Thymus (tissue), 14 donors: Measurements from ENCODE around the gene FNDC8. TPM values are rescaled to one million over a fixed set of nuclear protein-coding genes. Genes with fewer than 3 reads are reported as not detected.

Experiments used
- DNase-seq, 9 donors: peaks; one replicate each; pipeline ENCODE4 v3.0.0-alpha.2; 2013; ENCODE audit warnings: low spot score in 9 of 9, low read depth in 6 of 9, missing footprints in 1 of 9
- H3K27ac ChIP-seq, 2 donors: one replicate each; pipeline ENCODE4 v1.5.1; 2013; ENCODE audit warnings: control low read depth in 1 of 2, low read depth in 1 of 2, low read length in 1 of 2, mild to moderate bottlenecking in 1 of 2, moderate library complexity in 1 of 2
- H3K27me3 ChIP-seq, 2 donors: one replicate each; pipeline ENCODE4 v1.5.1; 2013; ENCODE audit warnings: low read length in 1 of 2; ENCODE audit not compliant: control insufficient read depth in 2 of 2, insufficient read depth in 1 of 2
- H3K36me3 ChIP-seq, 2 donors: one replicate each; pipeline ENCODE4 v1.5.1; 2013; ENCODE audit warnings: low read length in 1 of 2, mild to moderate bottlenecking in 1 of 2, moderate library complexity in 1 of 2; ENCODE audit not compliant: control insufficient read depth in 2 of 2, insufficient read depth in 2 of 2
- H3K4me1 ChIP-seq, 2 donors: one replicate each; pipeline ENCODE4 v1.5.1; 2013; ENCODE audit warnings: low read length in 2 of 2; ENCODE audit not compliant: control insufficient read depth in 2 of 2, insufficient read depth in 2 of 2
- H3K4me3 ChIP-seq, 2 donors: one replicate each; pipeline ENCODE4 v1.5.1; 2013; ENCODE audit warnings: low read length in 2 of 2, control low read depth in 1 of 2, mild to moderate bottlenecking in 1 of 2
- H3K9me3 ChIP-seq, 2 donors: one replicate each; pipeline ENCODE4 v1.5.1; 2013; ENCODE audit warnings: low read length in 1 of 2, mild to moderate bottlenecking in 1 of 2; ENCODE audit not compliant: control insufficient read depth in 2 of 2, insufficient read depth in 1 of 2
- WGBS: extraction: QIAGEN DNeasy Blood & Tissue Kit; methylation state at CpG from one replicate; pipeline ENCODE4 v1.1.7; 2013; 5-methylcytosine and 5-hydroxymethylcytosine counted together
- long read RNA-seq, 10 donors: transcript quantifications; one replicate each; lab custom pipeline, GENCODE V29; 2026
- polyA plus RNA-seq: library from polyadenylated mRNA; stranded (reverse); fragments of 200-250 nt; gene quantifications from one replicate; pipeline ENCODE4 v1.2.3, GENCODE V29; 2013
- total RNA-seq: library from RNA; stranded (reverse); fragments of 120-200 nt; gene quantifications from one replicate; pipeline ENCODE4 v1.2.4, GENCODE V29; 2013
- donor health status: healthy.

The FNDC8 gene
- not detected for total RNA-seq
- polyA plus RNA-seq = 0.02 TPM
- long read RNA-seq, donor 1 = 0 reads
- long read RNA-seq, donor 2 = 0 reads
- long read RNA-seq, donor 3 = 0 reads
- long read RNA-seq, donor 4 = 0 reads
- long read RNA-seq, donor 5 = 0 reads
- long read RNA-seq, donor 6 = 0 reads
- long read RNA-seq, donor 7 = 0 reads
- long read RNA-seq, donor 8 = 0 reads
- long read RNA-seq, donor 9 = 0 reads
- long read RNA-seq, donor 10 = 0 reads

DNA sequence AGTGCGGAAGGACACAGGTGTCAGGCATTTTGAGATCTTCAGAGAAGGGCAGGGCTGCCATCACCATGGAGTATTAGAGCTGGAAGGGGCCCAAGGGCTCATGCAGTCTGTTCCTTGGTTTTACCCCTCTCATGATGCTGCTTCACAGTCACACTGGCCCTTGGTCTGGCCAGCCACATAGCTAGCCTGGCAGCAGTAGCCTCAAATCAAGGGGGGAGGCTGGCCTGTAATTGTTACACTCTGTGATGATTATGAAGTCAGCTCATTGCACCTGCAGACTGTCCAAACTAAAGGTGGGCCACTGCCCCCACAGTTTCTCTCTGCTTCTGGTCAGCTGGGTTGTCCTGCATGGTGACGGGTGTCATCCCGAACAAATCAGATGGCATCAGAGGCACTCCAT, at the start of gene FNDC8:
FNDC8 (plus strand) TSS at position 301 of the 400 bp plus-strand sequence; CDS start at position 380, 79 bp downstream.
- WGBS = 96% methylated on average over 3 of the region's 3 CpGs
- Histone ChIP-seq H3K27me3 (no peaks in the 10 kb centered on the region), H3K9me3 (no peaks in the 10 kb centered on the region), H3K4me1 (peaks cover 14 to 16% of the 10 kb centered on the region in 2 donors), H3K27ac (no peak within 1 kb of the TSS), H3K36me3 (peaks cover 0 to 5% of the 10 kb centered on the region in 2 donors), H3K4me3 (no peak within 1 kb of the TSS)
- no peak for DNase-seq

DNA sequence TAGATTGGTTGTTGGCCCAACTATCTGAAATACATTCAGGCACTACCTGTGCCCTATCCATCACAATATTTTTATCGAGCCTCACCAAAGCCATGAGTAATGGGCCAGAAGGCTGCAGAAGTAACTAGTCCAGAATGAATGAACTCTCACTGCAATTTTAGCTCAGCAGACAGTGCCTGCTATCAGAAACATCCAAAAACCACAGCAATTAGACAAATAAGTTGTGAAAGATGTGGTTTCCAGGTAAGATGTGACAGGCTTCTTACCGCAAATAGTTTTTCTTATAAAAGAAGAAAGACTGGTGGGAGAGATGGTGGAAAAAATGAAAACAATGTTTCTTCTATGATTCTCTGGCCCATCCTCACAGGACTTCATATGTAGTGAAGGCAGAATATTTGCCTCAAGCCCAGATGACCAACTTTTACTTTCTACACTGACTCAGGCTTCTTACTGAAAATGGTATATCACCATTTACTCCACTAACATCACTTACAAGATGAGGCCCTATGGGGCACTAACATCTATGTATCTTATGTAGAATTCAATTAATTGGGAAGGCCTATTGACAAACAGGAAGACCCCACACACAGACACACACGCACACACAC, 48.1 kb upstream of the FNDC8 start:
- 75% methylated on average over 3 of the region's 3 CpGs for WGBS
- no peak for DNase-seq
- Histone ChIP-seq H3K27me3 (no peaks in the 10 kb centered on the region), H3K36me3 (peaks cover 3% of the 10 kb centered on the region in 2 donors), H3K9me3 (no peaks in the 10 kb centered on the region), H3K4me1 (peaks cover 0 to 6% of the 10 kb centered on the region in 2 donors), H3K4me3 (no peak overlapping the region), H3K27ac (no peak overlapping the region)

DNA sequence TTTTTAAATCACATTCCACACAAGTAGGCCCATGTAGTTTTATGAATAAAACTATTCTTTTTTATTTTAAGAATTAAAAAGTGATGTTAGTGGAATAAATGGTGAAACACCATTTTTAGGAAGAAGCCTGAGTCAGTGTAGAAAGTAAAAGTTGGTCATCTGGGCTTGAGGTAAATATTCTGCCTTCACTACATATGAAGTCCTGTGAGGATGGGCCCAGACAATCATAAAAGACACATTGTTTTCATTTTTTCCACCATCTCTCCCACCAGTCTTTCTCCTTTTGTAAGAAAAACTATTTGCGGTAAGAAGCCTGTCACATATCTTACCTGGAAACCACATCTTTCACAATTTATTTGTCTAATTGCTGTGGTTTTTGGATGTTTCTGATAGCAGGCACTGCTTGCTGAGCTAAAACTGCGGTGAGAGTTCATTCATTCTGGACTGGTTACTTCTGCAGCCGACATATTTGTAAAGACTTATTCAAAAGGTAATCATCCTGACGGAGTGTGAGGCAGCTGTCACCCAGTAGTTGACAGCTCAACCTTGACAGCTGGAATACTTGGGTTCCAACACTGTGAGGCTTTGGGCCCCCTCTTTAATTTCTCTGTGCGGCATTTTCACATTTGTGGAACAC, 47.3 kb upstream of the FNDC8 start:
- Histone ChIP-seq H3K36me3 (peaks cover 3% of the 10 kb centered on the region in 2 donors), H3K27ac (no peak overlapping the region), H3K4me3 (no peak overlapping the region), H3K9me3 (no peaks in the 10 kb centered on the region), H3K27me3 (no peaks in the 10 kb centered on the region), H3K4me1 (peaks cover 0 to 6% of the 10 kb centered on the region in 2 donors)
- DNase-seq = no peak
- 81% methylated on average over 5 of the region's 5 CpGs for WGBS

DNA sequence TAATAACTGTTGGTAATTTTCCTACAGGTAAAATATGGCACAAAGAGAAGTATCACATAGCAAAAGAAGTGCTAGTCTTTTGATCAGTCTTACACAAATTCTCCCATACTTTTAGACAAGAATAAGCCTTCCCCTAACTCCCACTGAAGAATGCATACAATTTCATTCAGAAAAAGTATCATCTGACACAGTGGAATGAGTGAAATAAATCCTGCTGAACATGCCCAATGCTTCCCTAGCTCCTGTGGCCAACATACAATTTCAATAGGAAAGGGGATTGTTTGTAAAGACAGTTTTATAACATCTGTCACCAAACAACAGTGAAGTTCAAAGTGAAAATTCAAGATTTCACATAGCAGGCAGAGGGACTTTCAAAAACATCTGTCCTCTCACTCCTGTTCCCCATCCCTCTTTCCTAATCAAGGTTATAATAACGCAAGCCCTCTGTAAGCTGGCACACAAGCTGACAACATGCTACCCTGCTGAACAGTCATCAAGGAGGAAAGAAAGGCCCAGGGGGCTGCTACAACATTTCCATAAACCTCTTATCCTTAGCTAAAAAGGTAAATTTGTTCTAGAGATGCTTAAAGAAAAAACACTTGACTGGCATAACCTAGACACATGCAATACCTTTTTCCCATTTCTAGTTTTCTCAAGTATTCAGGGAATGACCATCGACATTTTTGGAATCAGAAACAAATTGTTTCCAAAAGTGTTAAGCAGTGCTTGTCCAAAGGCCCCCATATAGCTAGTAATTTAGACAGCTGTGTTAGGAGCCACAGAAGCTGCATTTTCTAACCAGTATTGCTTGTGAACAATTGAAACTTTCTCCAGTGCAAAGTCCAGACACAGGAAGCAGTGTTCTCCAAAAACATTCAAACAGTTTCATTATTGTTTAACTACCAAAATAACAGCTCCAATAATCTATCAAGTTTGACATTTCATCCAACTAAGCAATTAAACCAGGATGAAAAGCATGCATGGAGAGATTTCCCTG, 46.4 kb upstream of the FNDC8 start:
- Histone ChIP-seq H3K4me3 (no peak overlapping the region), H3K36me3 (peaks cover 3% of the 10 kb centered on the region in 2 donors), H3K27ac (no peak overlapping the region), H3K9me3 (no peaks in the 10 kb centered on the region), H3K4me1 (peaks cover 0 to 6% of the 10 kb centered on the region in 2 donors), H3K27me3 (no peaks in the 10 kb centered on the region)
- 94% methylated on average over 2 of the region's 2 CpGs for WGBS
- DNase-seq = no peak

DNA sequence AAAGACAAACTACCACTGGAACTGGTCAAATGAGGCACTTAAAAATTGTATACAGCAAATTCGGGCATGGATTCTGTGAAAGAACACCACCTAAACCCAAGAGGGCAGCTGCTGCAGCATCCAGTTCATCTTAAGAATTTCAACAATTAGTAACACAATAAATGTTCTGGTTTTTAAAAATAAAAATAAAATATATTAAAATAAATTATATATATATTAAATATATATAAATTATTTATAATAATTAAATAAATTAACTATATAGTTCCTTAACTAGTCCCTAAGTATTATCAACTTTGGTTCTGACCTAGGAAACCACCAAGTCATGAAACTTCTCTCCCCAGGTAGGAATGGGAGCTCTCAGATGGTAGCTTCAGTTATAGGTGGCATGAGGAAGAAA, 44.5 kb upstream of the FNDC8 start:
- Histone ChIP-seq H3K4me3 (no peak overlapping the region), H3K36me3 (no peaks in the 10 kb centered on the region), H3K9me3 (no peaks in the 10 kb centered on the region), H3K4me1 (peaks cover 0 to 6% of the 10 kb centered on the region in 2 donors), H3K27ac (no peak overlapping the region), H3K27me3 (no peaks in the 10 kb centered on the region)
- WGBS = 98% methylated on average over 1 of the region's 1 CpG
- DNase-seq = no peak

DNA sequence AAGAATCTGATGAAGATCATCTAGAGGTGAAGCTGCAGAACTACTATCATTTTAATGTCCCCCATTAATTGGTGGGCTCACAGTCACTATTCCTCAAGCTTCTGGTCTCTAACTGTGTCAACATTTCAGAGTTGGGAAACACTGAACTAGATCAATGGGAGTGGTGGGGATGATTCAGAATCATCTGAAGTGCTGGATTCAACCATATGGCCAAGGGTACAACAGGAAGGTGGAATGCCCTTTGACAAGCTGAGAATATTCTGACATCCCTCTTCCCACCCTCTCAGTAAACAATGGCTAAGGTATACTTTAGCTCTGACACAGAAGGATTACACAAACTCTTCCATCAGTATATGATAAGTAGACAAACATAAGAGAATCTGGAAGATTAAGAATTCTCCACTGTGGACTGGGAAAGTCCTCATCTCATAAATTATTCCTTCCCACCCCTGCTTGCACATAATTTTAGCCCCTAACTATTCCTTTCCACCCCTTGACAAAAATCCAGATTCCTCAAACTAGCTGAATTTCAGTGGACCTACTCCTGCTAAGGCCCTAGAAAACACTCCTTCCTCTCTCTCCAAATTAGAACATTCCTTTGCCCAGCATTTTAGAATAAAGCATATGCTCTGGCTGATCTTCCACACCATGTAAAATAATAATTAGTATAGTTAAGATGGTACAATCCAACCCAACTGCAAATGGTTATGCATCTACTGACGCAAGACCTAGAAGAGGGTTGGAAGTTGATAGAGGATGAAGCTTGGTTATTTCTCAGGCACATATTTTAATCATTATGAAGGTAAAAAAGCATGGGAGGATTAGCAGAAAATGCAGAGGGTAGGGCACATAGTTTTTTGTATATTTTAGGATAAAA, 41.6 kb upstream of the FNDC8 start:
- H3K27ac ChIP-seq = no peak overlapping the region
- no peaks in the 10 kb centered on the region for H3K9me3 ChIP-seq
- H3K4me1 ChIP-seq = peaks cover 0 to 3% of the 10 kb centered on the region in 2 donors
- H3K4me3 ChIP-seq = no peak overlapping the region
- H3K27me3 ChIP-seq = no peaks in the 10 kb centered on the region
- DNase-seq = no peak
- no peaks in the 10 kb centered on the region for H3K36me3 ChIP-seq
- WGBS = 99% methylated on average over 1 of the region's 1 CpG

DNA sequence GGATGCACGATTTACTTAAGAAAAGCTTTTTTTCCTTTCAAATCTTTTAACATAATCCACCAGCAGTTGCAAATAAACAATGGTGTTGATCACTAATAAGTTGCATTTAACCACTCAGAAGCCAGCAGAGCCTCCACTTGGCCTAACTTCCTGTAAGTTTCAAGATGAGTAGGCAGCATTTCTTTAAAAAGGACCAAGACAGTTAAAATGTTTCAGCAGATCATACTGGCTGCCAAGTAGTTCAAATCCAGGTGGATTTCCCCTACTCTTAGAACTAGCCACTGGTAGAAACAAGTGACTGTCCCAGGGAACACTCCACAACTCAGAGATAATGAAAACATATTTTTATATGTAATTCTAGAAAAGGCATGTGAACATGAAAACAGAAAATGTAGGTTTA, 40.9 kb upstream of the FNDC8 start:
- Histone ChIP-seq H3K4me3 (no peak overlapping the region), H3K27ac (no peak overlapping the region), H3K9me3 (no peaks in the 10 kb centered on the region), H3K27me3 (no peaks in the 10 kb centered on the region), H3K4me1 (peaks cover 0 to 3% of the 10 kb centered on the region in 2 donors), H3K36me3 (no peaks in the 10 kb centered on the region)
- no peak for DNase-seq
- 76% methylated on average over 1 of the region's 1 CpG for WGBS

DNA sequence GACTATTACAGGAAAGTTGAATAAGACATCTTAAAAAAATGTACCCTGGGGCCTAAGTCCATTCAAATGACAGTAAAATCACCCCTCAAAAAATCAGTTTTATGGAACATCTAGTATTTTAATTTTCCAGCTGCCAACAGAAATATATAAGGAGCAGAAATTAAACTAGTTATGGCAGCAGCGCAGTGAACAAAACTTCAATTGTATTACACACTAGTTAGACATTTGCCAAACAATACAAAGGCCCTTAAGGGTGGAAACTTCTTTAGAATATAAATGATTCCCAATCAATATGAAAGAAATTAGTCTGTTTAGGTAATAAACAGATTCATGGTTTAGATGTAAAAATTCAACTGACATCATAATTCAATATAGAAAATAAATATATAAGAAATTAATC, 39.8 kb upstream of the FNDC8 start:
- Histone ChIP-seq H3K9me3 (no peaks in the 10 kb centered on the region), H3K4me3 (no peak overlapping the region), H3K27ac (no peak overlapping the region), H3K27me3 (no peaks in the 10 kb centered on the region), H3K4me1 (peaks cover 0 to 3% of the 10 kb centered on the region in 2 donors), H3K36me3 (no peaks in the 10 kb centered on the region)
- DNase-seq = no peak
- WGBS = 94% methylated on average over 1 of the region's 1 CpG
